Natural killer cell treated with Interleukin-12 subunit alpha and Interleukin-12 subunit beta and Interleukin-15 and Interleukin-18, amount 100 ng/mL, for 72 hours (primary cell): ENCODE data around the gene INPP5K. TPM values are rescaled to one million over a fixed set of nuclear protein-coding genes. Genes with fewer than 3 reads are reported as not detected.
"Not testable (repeated sequence)": the region's sequence is repeated elsewhere in the genome, so short reads cannot be mapped to it uniquely, and the experiment has no call there.

Source experiments
- ATAC-seq, 2 donors: fragments of 150-1000 bp; cut with Tn5 transposase in 1 of 2; sonication (Bioruptor Pico), chemical (Tn5 transposase) in 1 of 2; 2 replicates each; pipeline ENCODE4 v1.10.0; 2021
- DNase-seq: peaks from one replicate; pipeline ENCODE4 v3.0.0; 2022; ENCODE audit warnings: low spot score
- H3K27ac Mint-ChIP-seq, 2 donors: 1 replicate in 1 of 2; 2 replicates in 1 of 2; pipeline ENCODE4 v1.8.0; 2022; ENCODE audit warnings: mixed read lengths in 2 of 2, mild to moderate bottlenecking in 1 of 2, moderate library complexity in 1 of 2
- H3K27me3 Mint-ChIP-seq, 2 donors: 1 replicate in 1 of 2; 2 replicates in 1 of 2; pipeline ENCODE4 v1.8.0; 2022; ENCODE audit warnings: mixed read lengths in 2 of 2
- H3K36me3 Mint-ChIP-seq: one replicate; pipeline ENCODE4 v1.8.0; 2022; ENCODE audit warnings: mixed read lengths
- H3K4me1 Mint-ChIP-seq, 2 donors: 1 replicate in 1 of 2; 2 replicates in 1 of 2; pipeline ENCODE4 v1.8.0; 2022; ENCODE audit warnings: low read depth in 2 of 2, mixed read lengths in 2 of 2, mild to moderate bottlenecking in 1 of 2
- H3K4me3 Mint-ChIP-seq: one replicate; pipeline ENCODE4 v1.8.0; 2022; ENCODE audit warnings: mixed read lengths
- H3K9me3 Mint-ChIP-seq: 2 replicates; pipeline ENCODE4 v1.8.0; 2022; ENCODE audit warnings: mixed read lengths
- total RNA-seq, 2 donors: library from RNA; stranded (reverse); gene quantifications; one replicate each; pipeline ENCODE4 v1.2.3, GENCODE V29; 2022

INPP5K gene
- total RNA-seq, 2 donors from 2014 or later: 34.9 to 43.8 TPM

DNA sequence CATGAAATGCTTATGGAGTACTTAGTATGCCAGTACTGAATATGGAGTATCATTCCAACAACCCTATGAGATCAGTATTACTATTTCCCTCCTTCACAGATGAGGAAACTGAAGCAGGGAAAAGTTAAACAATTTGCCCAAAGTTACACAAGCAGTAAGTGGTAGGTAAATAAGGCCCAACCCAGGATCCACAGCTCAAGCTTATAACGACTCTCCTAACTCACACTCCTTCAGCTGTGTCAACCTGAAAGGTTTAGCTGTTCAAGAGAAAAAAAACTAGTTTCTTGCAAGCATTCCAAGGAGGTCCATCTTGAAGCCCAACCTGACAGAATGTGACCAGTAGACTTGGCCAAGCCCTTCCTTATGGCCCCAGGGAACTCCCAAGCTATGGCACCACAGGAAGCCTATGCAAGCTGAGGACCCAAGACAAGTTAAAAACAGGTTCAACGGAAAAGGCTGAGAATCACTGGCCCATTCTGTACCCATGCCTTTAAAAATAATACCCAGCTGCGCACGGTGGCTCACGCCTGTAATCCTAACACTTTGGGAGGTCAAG, 66.9 kb downstream of the INPP5K start:
- ATAC-seq: no peak
- H3K27me3 Mint-ChIP-seq: no peaks in the 10 kb centered on the region
- H3K4me1 Mint-ChIP-seq: peaks cover 29 to 38% of the 10 kb centered on the region in 2 donors
- no peak overlapping the region for H3K27ac Mint-ChIP-seq
- H3K36me3 Mint-ChIP-seq: no peaks in the 10 kb centered on the region
- no peaks in the 10 kb centered on the region for H3K9me3 Mint-ChIP-seq
- DNase-seq: no peak
- H3K4me3 Mint-ChIP-seq: no peak overlapping the region

DNA sequence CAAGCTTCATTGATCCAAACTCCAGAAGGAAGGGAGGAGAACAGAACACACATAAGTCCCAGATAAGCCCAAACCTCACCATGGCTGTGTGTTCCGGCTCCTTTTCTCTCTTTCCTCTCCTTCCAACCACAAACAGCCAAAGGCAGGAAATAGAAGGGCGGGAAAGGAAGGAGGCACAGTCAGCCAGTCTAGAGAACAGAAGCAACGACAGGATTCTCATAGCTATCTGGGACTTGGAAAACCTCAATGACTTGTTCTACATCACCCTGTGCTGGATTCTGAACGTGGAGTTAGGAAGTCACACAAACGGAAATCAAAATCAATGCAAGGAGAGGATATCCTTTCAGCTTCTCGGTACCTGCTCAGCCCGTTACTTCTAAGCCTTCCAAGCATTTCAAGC, 69.4 kb downstream of the INPP5K start:
- peaks cover 17 to 25% of the 10 kb centered on the region in 2 donors for H3K4me1 Mint-ChIP-seq
- no peaks in the 10 kb centered on the region for H3K36me3 Mint-ChIP-seq
- ATAC-seq (no peak), DNase-seq (no peak)
- H3K4me3 Mint-ChIP-seq: no peak overlapping the region
- no peaks in the 10 kb centered on the region for H3K27me3 Mint-ChIP-seq
- H3K27ac Mint-ChIP-seq: peak overlapping the region in 1 of 2 donors; percentile 20
- no peaks in the 10 kb centered on the region for H3K9me3 Mint-ChIP-seq

DNA sequence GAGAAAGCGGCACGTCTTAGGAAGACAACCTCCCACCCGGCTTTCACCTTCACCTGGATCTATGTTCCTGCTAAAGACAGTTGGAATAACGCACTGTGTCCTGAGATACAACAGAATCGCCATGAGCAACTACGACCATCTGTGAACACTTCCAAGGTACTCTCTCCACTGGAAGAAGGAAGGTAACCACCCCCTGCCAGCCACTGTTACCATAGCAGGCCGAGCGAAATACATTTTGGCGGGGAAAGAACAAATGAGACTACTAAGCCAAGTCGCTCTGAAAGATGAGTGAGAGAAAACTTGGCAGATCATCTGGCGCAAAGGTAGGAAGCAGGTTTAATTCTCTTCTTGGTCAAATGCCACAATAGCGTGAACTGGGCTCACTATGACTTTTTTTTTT, 70.2 kb downstream of the INPP5K start:
- Mint-ChIP-seq H3K27ac (peak overlapping the region in 1 of 2 donors; percentile 27), H3K4me1 (peaks cover 17 to 25% of the 10 kb centered on the region in 2 donors), H3K9me3 (no peaks in the 10 kb centered on the region), H3K27me3 (no peaks in the 10 kb centered on the region), H3K4me3 (no peak overlapping the region), H3K36me3 (no peaks in the 10 kb centered on the region)
- no peak for ATAC-seq
- DNase-seq: no peak

DNA sequence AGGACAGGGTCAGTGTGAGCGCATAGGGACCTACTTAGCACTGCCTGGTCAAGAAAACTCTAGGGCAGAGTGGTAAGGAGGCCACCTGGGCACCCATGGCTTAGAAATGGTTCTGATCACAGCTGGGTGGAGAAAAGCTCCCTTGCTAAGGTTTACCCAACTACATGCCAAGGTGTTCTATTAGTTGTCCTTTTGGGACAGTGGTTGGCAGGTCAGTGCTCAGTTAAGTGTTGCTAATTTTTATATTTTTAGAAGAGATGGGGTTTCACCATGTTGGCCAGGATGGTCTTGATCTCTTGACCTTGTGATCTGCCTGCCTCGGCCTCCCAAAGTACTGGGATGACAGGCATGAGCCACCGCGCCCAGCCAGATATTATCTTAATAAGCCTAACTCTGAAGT, 70.7 kb downstream of the INPP5K start:
- H3K27ac Mint-ChIP-seq: peak overlapping the region in 1 of 2 donors; percentile 27
- H3K27me3 Mint-ChIP-seq, H3K36me3 Mint-ChIP-seq, DNase-seq, H3K4me3 Mint-ChIP-seq, H3K9me3 Mint-ChIP-seq, ATAC-seq: not testable (repeated sequence)
- peaks cover 17 to 25% of the 10 kb centered on the region in 2 donors for H3K4me1 Mint-ChIP-seq

Other genes with a start within 250 kb of the INPP5K start
- gene BHLHA9, start 246.2 kb downstream of the INPP5K start, total RNA-seq: not detected
- gene TRARG1, start 236.9 kb downstream of the INPP5K start, total RNA-seq: not detected
- gene YWHAE, start 116.4 kb downstream of the INPP5K start, total RNA-seq: 100 to 1,000 TPM; 365 to 407 TPM
- 10 to 100 TPM; 18.1 to 36.4 TPM for gene CRK, start 60.4 kb downstream of the INPP5K start, total RNA-seq
- 10 to 100 TPM; 16.8 to 54.5 TPM for gene MYO1C, start 23.9 kb downstream of the INPP5K start, total RNA-seq
- 10 to 100 TPM; 68.4 to 78.4 TPM for gene PITPNA, start 46.2 kb upstream of the INPP5K start, total RNA-seq
- 1 to 10 TPM; 4.9 to 5.0 TPM for gene SLC43A2, start 112.2 kb upstream of the INPP5K start, total RNA-seq
- 1 to 10 TPM; 3.6 to 4.1 TPM for gene SCARF1, start 129.1 kb upstream of the INPP5K start, total RNA-seq
- 1 to 10 TPM; 1.2 to 3.1 TPM for gene RILP, start 133.3 kb upstream of the INPP5K start, total RNA-seq
- gene PRPF8, start 168.3 kb upstream of the INPP5K start, total RNA-seq: 100 to 1,000 TPM; 348 to 422 TPM
- gene TLCD2, start 193.8 kb upstream of the INPP5K start, total RNA-seq: under 1 TPM; 0.17 to 0.78 TPM
- 10 to 100 TPM; 17.9 to 30.9 TPM for gene WDR81, start 208.1 kb upstream of the INPP5K start, total RNA-seq
- under 1 TPM in 1 of 2 donors, not detected in 1; 0.24 TPM for gene SERPINF2, start 226.3 kb upstream of the INPP5K start, total RNA-seq
- not detected for gene SERPINF1, start 245.4 kb upstream of the INPP5K start, total RNA-seq